SK-N-SH treated with all-trans-retinoic acid at 6 μM for 48 hours (cell line): Measurements from ENCODE around the gene UNC50.

ENCODE experiments used
- ATAC-seq: fragments of 200-7000 bp; cut with Tn5 transposase; 3 replicates; pipeline ENCODE4 v1.9.1; 2020; ENCODE audit warnings: mild to moderate bottlenecking, moderate library complexity
- ARNTL ChIP-seq: fragments of 450-650 bp; formaldehyde crosslinking; IDR thresholded peaks from 2 replicates; pipeline ENCODE4 v1.5.0; 2020; ENCODE audit warnings: low read depth, mild to moderate bottlenecking, moderate library complexity, borderline replicate concordance
- ESRRG ChIP-seq: fragments of 250-450 bp; sonication (Bioruptor Pico); IDR thresholded peaks from 2 replicates; pipeline ENCODE4 v1.6.1; 2021; ENCODE audit warnings: mild to moderate bottlenecking
- GLIS3 ChIP-seq: fragments of 250-450 bp; sonication (Bioruptor Pico); IDR thresholded peaks from 2 replicates; pipeline ENCODE4 v1.5.0; 2020; ENCODE audit warnings: mild to moderate bottlenecking, moderate library complexity
- ISL1 ChIP-seq: fragments of 250-450 bp; sonication (Bioruptor Pico); IDR thresholded peaks from 2 replicates; pipeline ENCODE4 v2.1.2; 2022; ENCODE audit warnings: mild to moderate bottlenecking, moderate library complexity
- OSR1 ChIP-seq: fragments of 250-450 bp; sonication (Bioruptor Pico); IDR thresholded peaks from 2 replicates; pipeline ENCODE4 v1.8.0; 2022; ENCODE audit warnings: moderate library complexity, mild to moderate bottlenecking, inconsistent platforms
- PPARA ChIP-seq: fragments of 250-450 bp; sonication (Bioruptor Pico); IDR thresholded peaks from 2 replicates; pipeline ENCODE4 v1.5.0; 2020; ENCODE audit warnings: mild to moderate bottlenecking, borderline replicate concordance
- RARB ChIP-seq: fragments of 250-450 bp; sonication (Bioruptor Pico); IDR thresholded peaks from 2 replicates; pipeline ENCODE4 v1.8.0; 2021; ENCODE audit warnings: mild to moderate bottlenecking, moderate library complexity
- SNAI2 ChIP-seq: fragments of 250-450 bp; sonication (Bioruptor Pico); IDR thresholded peaks from 2 replicates; pipeline ENCODE4 v1.5.0; 2020; ENCODE audit warnings: mild to moderate bottlenecking, moderate library complexity
- TCF4 ChIP-seq: fragments of 250-450 bp; sonication (Bioruptor Pico); IDR thresholded peaks from 2 replicates; pipeline ENCODE4 v1.8.0; 2021; ENCODE audit warnings: mild to moderate bottlenecking, moderate library complexity, borderline replicate concordance
- TOX ChIP-seq: fragments of 250-450 bp; sonication (Bioruptor Pico); IDR thresholded peaks from 2 replicates; pipeline ENCODE4 v1.8.0; 2021; ENCODE audit warnings: mild to moderate bottlenecking, moderate library complexity, borderline replicate concordance
- ZFP3 ChIP-seq: fragments of 250-450 bp; sonication (Bioruptor Pico); IDR thresholded peaks from 2 replicates; pipeline ENCODE4 v1.5.0; 2020; ENCODE audit warnings: mild to moderate bottlenecking, moderate library complexity
- ZNF565 ChIP-seq: fragments of 450-650 bp; formaldehyde crosslinking; conservative IDR thresholded peaks from 2 replicates; pipeline ENCODE4 v1.5.0; 2020; ENCODE audit warnings: low read depth, mild to moderate bottlenecking, moderate library complexity
- ZNF70 ChIP-seq: fragments of 450-650 bp; formaldehyde crosslinking; IDR thresholded peaks from 2 replicates; pipeline ENCODE4 v1.5.0; 2020; ENCODE audit warnings: mild to moderate bottlenecking, moderate library complexity
- ZNF8 ChIP-seq: fragments of 450-650 bp; formaldehyde crosslinking; IDR thresholded peaks from 2 replicates; pipeline ENCODE4 v1.5.0; 2020; ENCODE audit warnings: mild to moderate bottlenecking, moderate library complexity
- TF ChIP-seq, protein P1 (sequence below): fragments of 250-450 bp; sonication (Bioruptor Pico); IDR thresholded peaks from 2 replicates; pipeline ENCODE4 v1.8.0; 2020; ENCODE audit warnings: mild to moderate bottlenecking, moderate library complexity, borderline replicate concordance
- TF ChIP-seq, protein P2 (sequence below): fragments of 250-450 bp; sonication (Bioruptor Pico); IDR thresholded peaks from 2 replicates; pipeline ENCODE4 v1.5.0; 2020; ENCODE audit warnings: mild to moderate bottlenecking, moderate library complexity
- TF ChIP-seq, protein P3 (sequence below): fragments of 250-450 bp; sonication (Bioruptor Pico); IDR thresholded peaks from 2 replicates; pipeline ENCODE4 v1.8.0; 2021; ENCODE audit warnings: low read depth, mild to moderate bottlenecking, moderate library complexity, borderline replicate concordance
- TF ChIP-seq, protein P4 (sequence below): fragments of 250-450 bp; sonication (Bioruptor Pico); IDR thresholded peaks from 2 replicates; pipeline ENCODE4 v1.5.1; 2020; ENCODE audit warnings: low read depth, mild to moderate bottlenecking, moderate library complexity

The UNC50 gene

DNA sequence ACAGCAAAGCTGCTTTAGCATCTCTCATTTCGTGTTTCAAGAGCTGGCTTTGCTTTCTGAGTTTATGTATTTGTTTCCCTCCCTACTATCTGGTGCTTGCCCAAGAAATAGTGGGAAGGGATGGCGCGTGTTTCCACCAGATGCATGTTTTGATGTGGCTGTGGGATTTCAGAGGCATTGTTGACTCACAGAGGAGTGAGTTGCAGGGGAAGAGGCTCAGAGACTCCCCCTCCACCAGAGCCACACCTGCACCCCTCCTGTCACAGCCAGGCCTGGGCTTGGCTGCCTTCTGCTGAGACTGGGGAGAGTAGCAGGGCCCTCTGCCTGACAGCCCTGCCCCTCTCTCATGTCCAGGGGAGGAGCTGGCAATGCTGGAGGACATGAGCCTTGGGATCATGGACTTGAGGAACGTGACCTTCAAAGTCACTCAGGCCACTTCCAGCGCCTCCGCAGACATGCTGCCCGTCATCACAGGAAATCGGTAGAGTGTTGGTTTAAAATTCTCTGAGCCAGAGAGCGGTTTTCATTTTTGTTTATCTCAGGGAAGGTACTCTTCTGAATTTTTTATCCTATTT lies 43.0 kb upstream of the UNC50 start:
- ATAC-seq = no peak
- TF ChIP-seq ZNF565 (CRISPR knock-in tag) = no peak

DNA sequence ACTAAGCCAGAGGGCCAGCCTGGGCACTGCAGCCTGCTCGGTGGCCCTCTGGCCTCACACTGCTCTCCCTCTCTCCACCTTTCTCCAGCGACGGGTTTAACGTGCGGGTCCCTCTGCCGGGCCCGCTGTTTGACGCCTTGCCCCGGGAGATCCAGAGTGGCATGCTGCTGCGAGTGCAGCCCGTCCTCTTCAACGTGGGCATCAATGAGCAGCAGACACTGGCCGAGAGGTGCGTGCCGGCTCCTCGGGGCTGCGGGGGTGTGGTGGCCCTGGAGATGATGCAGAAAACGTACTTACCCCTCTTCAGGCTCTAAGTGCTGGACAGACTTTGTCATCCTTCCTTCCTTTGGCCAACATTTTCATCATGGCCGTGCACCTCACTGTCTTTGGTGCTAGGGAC lies 42.4 kb upstream of the UNC50 start:
- no peak for ATAC-seq
- TF ChIP-seq ZNF70 = no peak
- TF ChIP-seq, protein P1, sequence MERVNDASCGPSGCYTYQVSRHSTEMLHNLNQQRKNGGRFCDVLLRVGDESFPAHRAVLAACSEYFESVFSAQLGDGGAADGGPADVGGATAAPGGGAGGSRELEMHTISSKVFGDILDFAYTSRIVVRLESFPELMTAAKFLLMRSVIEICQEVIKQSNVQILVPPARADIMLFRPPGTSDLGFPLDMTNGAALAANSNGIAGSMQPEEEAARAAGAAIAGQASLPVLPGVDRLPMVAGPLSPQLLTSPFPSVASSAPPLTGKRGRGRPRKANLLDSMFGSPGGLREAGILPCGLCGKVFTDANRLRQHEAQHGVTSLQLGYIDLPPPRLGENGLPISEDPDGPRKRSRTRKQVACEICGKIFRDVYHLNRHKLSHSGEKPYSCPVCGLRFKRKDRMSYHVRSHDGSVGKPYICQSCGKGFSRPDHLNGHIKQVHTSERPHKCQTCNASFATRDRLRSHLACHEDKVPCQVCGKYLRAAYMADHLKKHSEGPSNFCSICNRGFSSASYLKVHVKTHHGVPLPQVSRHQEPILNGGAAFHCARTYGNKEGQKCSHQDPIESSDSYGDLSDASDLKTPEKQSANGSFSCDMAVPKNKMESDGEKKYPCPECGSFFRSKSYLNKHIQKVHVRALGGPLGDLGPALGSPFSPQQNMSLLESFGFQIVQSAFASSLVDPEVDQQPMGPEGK (CRISPR knock-in tag) = no peak
- TF ChIP-seq ISL1 (CRISPR knock-in tag) = no peak
- TF ChIP-seq SNAI2 (CRISPR knock-in tag) = no peak
- no peak for TF ChIP-seq OSR1 (CRISPR knock-in tag)
- TF ChIP-seq ZNF8 = no peak
- no peak for TF ChIP-seq ARNTL
- no peak for TF ChIP-seq TOX
- TF ChIP-seq, protein P2, sequence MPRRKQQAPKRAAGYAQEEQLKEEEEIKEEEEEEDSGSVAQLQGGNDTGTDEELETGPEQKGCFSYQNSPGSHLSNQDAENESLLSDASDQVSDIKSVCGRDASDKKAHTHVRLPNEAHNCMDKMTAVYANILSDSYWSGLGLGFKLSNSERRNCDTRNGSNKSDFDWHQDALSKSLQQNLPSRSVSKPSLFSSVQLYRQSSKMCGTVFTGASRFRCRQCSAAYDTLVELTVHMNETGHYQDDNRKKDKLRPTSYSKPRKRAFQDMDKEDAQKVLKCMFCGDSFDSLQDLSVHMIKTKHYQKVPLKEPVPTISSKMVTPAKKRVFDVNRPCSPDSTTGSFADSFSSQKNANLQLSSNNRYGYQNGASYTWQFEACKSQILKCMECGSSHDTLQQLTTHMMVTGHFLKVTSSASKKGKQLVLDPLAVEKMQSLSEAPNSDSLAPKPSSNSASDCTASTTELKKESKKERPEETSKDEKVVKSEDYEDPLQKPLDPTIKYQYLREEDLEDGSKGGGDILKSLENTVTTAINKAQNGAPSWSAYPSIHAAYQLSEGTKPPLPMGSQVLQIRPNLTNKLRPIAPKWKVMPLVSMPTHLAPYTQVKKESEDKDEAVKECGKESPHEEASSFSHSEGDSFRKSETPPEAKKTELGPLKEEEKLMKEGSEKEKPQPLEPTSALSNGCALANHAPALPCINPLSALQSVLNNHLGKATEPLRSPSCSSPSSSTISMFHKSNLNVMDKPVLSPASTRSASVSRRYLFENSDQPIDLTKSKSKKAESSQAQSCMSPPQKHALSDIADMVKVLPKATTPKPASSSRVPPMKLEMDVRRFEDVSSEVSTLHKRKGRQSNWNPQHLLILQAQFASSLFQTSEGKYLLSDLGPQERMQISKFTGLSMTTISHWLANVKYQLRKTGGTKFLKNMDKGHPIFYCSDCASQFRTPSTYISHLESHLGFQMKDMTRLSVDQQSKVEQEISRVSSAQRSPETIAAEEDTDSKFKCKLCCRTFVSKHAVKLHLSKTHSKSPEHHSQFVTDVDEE (CRISPR knock-in tag) = no peak
- no peak for TF ChIP-seq TCF4 (CRISPR knock-in tag)
- TF ChIP-seq ZFP3 (CRISPR knock-in tag) = no peak
- no peak for TF ChIP-seq PPARA (CRISPR knock-in tag)
- TF ChIP-seq ESRRG (CRISPR knock-in tag) = no peak
- TF ChIP-seq, protein P3, sequence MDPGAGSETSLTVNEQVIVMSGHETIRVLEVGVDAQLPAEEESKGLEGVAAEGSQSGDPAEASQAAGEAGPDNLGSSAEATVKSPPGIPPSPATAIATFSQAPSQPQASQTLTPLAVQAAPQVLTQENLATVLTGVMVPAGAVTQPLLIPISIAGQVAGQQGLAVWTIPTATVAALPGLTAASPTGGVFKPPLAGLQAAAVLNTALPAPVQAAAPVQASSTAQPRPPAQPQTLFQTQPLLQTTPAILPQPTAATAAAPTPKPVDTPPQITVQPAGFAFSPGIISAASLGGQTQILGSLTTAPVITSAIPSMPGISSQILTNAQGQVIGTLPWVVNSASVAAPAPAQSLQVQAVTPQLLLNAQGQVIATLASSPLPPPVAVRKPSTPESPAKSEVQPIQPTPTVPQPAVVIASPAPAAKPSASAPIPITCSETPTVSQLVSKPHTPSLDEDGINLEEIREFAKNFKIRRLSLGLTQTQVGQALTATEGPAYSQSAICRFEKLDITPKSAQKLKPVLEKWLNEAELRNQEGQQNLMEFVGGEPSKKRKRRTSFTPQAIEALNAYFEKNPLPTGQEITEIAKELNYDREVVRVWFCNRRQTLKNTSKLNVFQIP (CRISPR knock-in tag) = no peak
- TF ChIP-seq, all 23 proteins: peak for 0

DNA sequence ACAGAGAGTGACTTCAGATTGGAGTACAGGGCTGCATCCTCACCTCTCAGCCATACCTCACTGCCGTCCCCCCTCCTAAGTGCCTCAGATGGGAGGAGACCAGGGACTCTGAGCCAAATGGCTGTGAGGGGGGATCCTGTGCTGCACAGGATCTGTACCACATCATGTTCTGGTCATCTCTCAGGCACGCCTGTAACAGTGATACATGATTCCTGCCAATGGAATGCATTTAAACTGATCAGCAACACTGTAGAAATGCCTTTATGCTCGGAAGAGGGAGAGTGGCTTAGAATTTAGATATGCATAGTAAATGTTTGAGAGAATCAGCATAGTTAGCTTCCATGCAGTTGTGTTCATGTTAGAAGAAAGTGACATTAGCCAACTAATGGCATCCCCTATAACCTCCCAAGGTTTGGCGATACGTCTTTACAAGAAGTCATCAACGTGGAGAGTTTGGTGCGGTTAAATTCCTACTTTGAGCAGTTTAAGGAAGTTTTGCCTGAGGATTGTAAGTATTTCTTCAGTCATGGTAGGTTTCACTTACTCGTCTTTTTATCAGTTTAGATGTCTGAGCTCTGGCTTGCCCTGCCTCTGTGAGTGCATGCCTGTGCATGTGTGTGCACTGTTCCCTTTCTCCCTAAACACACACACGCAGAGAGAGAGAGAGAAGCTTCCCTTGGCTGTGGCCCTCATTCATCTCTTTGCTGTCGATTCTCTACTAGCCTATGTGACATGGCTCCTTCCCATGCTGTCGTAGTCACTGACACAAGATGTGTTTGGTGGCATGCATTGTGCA lies 40.0 kb upstream of the UNC50 start:
- TF ChIP-seq ZNF565 (CRISPR knock-in tag) (no peak), ESRRG (CRISPR knock-in tag) (no peak), ISL1 (CRISPR knock-in tag) (no peak)
- TF ChIP-seq, protein P4, sequence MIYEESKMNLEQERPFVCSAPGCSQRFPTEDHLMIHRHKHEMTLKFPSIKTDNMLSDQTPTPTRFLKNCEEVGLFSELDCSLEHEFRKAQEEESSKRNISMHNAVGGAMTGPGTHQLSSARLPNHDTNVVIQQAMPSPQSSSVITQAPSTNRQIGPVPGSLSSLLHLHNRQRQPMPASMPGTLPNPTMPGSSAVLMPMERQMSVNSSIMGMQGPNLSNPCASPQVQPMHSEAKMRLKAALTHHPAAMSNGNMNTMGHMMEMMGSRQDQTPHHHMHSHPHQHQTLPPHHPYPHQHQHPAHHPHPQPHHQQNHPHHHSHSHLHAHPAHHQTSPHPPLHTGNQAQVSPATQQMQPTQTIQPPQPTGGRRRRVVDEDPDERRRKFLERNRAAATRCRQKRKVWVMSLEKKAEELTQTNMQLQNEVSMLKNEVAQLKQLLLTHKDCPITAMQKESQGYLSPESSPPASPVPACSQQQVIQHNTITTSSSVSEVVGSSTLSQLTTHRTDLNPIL = no peak

DNA sequence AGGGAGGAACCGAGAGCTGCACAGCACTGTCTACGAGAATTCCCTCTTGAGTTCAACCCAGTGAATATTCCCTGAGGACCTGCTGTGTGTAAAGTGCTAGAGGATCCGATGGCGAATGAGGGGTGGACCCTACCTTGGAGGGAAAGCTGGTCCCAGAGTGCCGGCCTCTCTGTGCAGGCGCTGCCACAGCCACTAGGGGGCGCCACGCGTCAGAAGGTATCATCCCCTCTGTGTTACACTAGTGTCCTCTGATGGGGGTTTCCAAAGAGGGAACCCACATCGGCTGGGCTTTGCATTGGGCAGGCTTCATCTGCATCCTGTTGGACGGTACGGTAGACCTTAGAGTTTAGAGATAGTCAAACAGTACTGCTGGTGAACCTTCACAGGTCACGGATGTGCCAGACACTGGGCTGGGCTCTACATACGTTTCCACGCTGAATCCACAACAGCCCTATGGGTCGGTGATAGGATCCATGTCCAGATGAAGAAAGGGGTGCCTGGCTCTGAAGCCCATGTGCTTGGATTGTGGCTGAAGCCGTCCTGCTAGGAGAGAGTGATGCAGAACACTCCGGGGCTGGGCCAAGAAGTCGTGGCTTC lies 39.1 kb upstream of the UNC50 start:
- ATAC-seq = peak; percentile 79
- TF ChIP-seq, protein P4 = no peak
- TF ChIP-seq RARB (CRISPR knock-in tag) (no peak), ZNF70 (no peak), GLIS3 (no peak)
- TF ChIP-seq, protein P1 (CRISPR knock-in tag) = no peak
- TF ChIP-seq, protein P2 (CRISPR knock-in tag) = no peak

More for the DNA sequence above, 40.0 kb upstream of the UNC50 start:
- peak; percentile 85 for ATAC-seq
